Memory B cell (primary cell): ENCODE data around the gene SLC5A2.
"Not testable (repeated sequence)": the region's sequence is repeated elsewhere in the genome, so short reads cannot be mapped to it uniquely, and the experiment has no call there.

ENCODE experiments used
- ATAC-seq: fragments of 150-1000 bp; cut with Tn5 transposase; 2 replicates; pipeline ENCODE4 v1.10.0; 2021; ENCODE audit warnings: low read depth, mild to moderate bottlenecking, moderate library complexity
- DNase-seq, 2 donors: peaks; one replicate each; pipeline ENCODE4 v3.0.0; 2022; ENCODE audit warnings: low spot score in 2 of 2
- H3K27ac Mint-ChIP-seq: one replicate; pipeline ENCODE4 v1.8.0; 2022; ENCODE audit warnings: mild to moderate bottlenecking, moderate library complexity, mixed read lengths
- H3K27me3 Mint-ChIP-seq: one replicate; pipeline ENCODE4 v1.8.0; 2022; ENCODE audit warnings: mixed read lengths
- H3K36me3 Mint-ChIP-seq: one replicate; pipeline ENCODE4 v1.8.0; 2022; ENCODE audit warnings: mild to moderate bottlenecking, mixed read lengths
- H3K4me1 Mint-ChIP-seq: one replicate; pipeline ENCODE4 v1.8.0; 2022; ENCODE audit warnings: mixed read lengths
- H3K4me3 Mint-ChIP-seq: one replicate; pipeline ENCODE4 v1.8.0; 2022; ENCODE audit warnings: mild to moderate bottlenecking, moderate library complexity, mixed read lengths
- H3K9me3 Mint-ChIP-seq: one replicate; pipeline ENCODE4 v1.8.0; 2022; ENCODE audit warnings: mixed read lengths

Gene SLC5A2

GRCh38 chr16:31507929-31508705, 25.2 kb downstream of the SLC5A2 start, which contains the start of gene RUSF1:
Gene RUSF1, minus strand, starts transcription at chr16:31508391. Its CDS starts 18 bp downstream, at chr16:31508373.
- Mint-ChIP-seq H3K27ac (peak within 1 kb of the TSS; percentile 90), H3K9me3 (no peaks in the 10 kb centered on the region), H3K27me3 (no peaks in the 10 kb centered on the region), H3K36me3 (peaks cover 4% of the 10 kb centered on the region), H3K4me3 (peak within 1 kb of the TSS; percentile 91), H3K4me1 (peaks cover 31% of the 10 kb centered on the region)
- peak; percentile 55 to 63 for DNase-seq
- peak; percentile 86 for ATAC-seq

GRCh38 chr16:31508706-31509195, 25.8 kb downstream of the SLC5A2 start:
- ATAC-seq, result no peak

GRCh38 chr16:31513126-31513525, 30.2 kb downstream of the SLC5A2 start:
- peaks cover 2% of the 10 kb centered on the region for H3K9me3 Mint-ChIP-seq
- peaks cover 16% of the 10 kb centered on the region for H3K4me1 Mint-ChIP-seq
- H3K27me3 Mint-ChIP-seq, result peaks cover 3% of the 10 kb centered on the region
- H3K27ac Mint-ChIP-seq, result no peak overlapping the region
- no peak overlapping the region for H3K4me3 Mint-ChIP-seq
- ATAC-seq, result no peak
- DNase-seq, result no peak
- peaks cover 4% of the 10 kb centered on the region for H3K36me3 Mint-ChIP-seq

More at GRCh38 chr16:31508706-31509195, 25.8 kb downstream of the SLC5A2 start:
- H3K4me1 Mint-ChIP-seq, result peaks cover 31% of the 10 kb centered on the region
- H3K27me3 Mint-ChIP-seq, result no peaks in the 10 kb centered on the region
- no peak for DNase-seq
- peak overlapping the region; percentile 90 for H3K27ac Mint-ChIP-seq
- no peaks in the 10 kb centered on the region for H3K9me3 Mint-ChIP-seq
- H3K4me3 Mint-ChIP-seq, result peak overlapping the region; percentile 91
- H3K36me3 Mint-ChIP-seq, result peaks cover 4% of the 10 kb centered on the region

- ATAC-seq (no peak), DNase-seq (no peak)
- H3K9me3 Mint-ChIP-seq, result peaks cover 2% of the 10 kb centered on the region
- H3K4me3 Mint-ChIP-seq, result no peak overlapping the region
- H3K4me1 Mint-ChIP-seq, result peaks cover 14% of the 10 kb centered on the region
- peaks cover 4% of the 10 kb centered on the region for H3K36me3 Mint-ChIP-seq
- no peak overlapping the region for H3K27ac Mint-ChIP-seq
- H3K27me3 Mint-ChIP-seq, result peaks cover 3% of the 10 kb centered on the region
Measured at GRCh38 chr16:31513884-31514283, 31.0 kb downstream of the SLC5A2 start.

- no peak overlapping the region for H3K4me3 Mint-ChIP-seq
- H3K36me3 Mint-ChIP-seq, result peaks cover 4% of the 10 kb centered on the region
- DNase-seq, result no peak
- peaks cover 2% of the 10 kb centered on the region for H3K9me3 Mint-ChIP-seq
- no peaks in the 10 kb centered on the region for H3K4me1 Mint-ChIP-seq
- H3K27me3 Mint-ChIP-seq, result peaks cover 6% of the 10 kb centered on the region
- H3K27ac Mint-ChIP-seq, result no peak overlapping the region
- ATAC-seq, result no peak
Measured at GRCh38 chr16:31517800-31518402, 35.0 kb downstream of the SLC5A2 start.

- Mint-ChIP-seq H3K36me3 (peaks cover 4% of the 10 kb centered on the region), H3K9me3 (peaks cover 2% of the 10 kb centered on the region), H3K4me1 (no peaks in the 10 kb centered on the region), H3K4me3 (no peak overlapping the region), H3K27me3 (peaks cover 6% of the 10 kb centered on the region), H3K27ac (no peak overlapping the region)
- ATAC-seq (no peak), DNase-seq (no peak)
Measured at GRCh38 chr16:31519759-31520431, 37.0 kb downstream of the SLC5A2 start.

GRCh38 chr16:31521368-31521767, 38.4 kb downstream of the SLC5A2 start:
- H3K36me3 Mint-ChIP-seq, result peaks cover 4% of the 10 kb centered on the region
- DNase-seq, result no peak
- ATAC-seq, result no peak
- H3K9me3 Mint-ChIP-seq, result peaks cover 2% of the 10 kb centered on the region
- no peak overlapping the region for H3K4me3 Mint-ChIP-seq
- no peaks in the 10 kb centered on the region for H3K4me1 Mint-ChIP-seq
- peaks cover 6% of the 10 kb centered on the region for H3K27me3 Mint-ChIP-seq
- no peak overlapping the region for H3K27ac Mint-ChIP-seq

- DNase-seq (no peak), ATAC-seq (no peak)
- Mint-ChIP-seq H3K9me3 (no peaks in the 10 kb centered on the region), H3K4me1 (no peaks in the 10 kb centered on the region), H3K27me3 (peaks cover 4% of the 10 kb centered on the region), H3K4me3 (no peak overlapping the region), H3K27ac (no peak overlapping the region), H3K36me3 (peaks cover 2% of the 10 kb centered on the region)
Measured at GRCh38 chr16:31522071-31522470, 39.1 kb downstream of the SLC5A2 start.

GRCh38 chr16:31523768-31524167, 40.8 kb downstream of the SLC5A2 start:
- not testable (repeated sequence) for H3K4me3 Mint-ChIP-seq, H3K36me3 Mint-ChIP-seq, H3K4me1 Mint-ChIP-seq, ATAC-seq, DNase-seq, H3K9me3 Mint-ChIP-seq, H3K27ac Mint-ChIP-seq
- peaks cover 11% of the 10 kb centered on the region for H3K27me3 Mint-ChIP-seq

GRCh38 chr16:31525113-31525512, 42.2 kb downstream of the SLC5A2 start:
- H3K36me3 Mint-ChIP-seq, result no peaks in the 10 kb centered on the region

GRCh38 chr16:31527734-31528274, 44.9 kb downstream of the SLC5A2 start, which contains the start of gene AHSP:
Gene AHSP, plus strand, starts transcription at chr16:31527900. Its CDS starts 240 bp downstream, at chr16:31528140.
- no peaks in the 10 kb centered on the region for H3K9me3 Mint-ChIP-seq
- H3K4me1 Mint-ChIP-seq, result peaks cover 3% of the 10 kb centered on the region
- H3K36me3 Mint-ChIP-seq, result no peaks in the 10 kb centered on the region
- DNase-seq (no peak), ATAC-seq (peak; percentile 45)
- no peak within 1 kb of the TSS for H3K27ac Mint-ChIP-seq
- H3K4me3 Mint-ChIP-seq, result peak within 1 kb of the TSS; percentile 28
- peaks cover 10% of the 10 kb centered on the region for H3K27me3 Mint-ChIP-seq

More at GRCh38 chr16:31525113-31525512, 42.2 kb downstream of the SLC5A2 start:
- Mint-ChIP-seq H3K4me1 (peaks cover 3% of the 10 kb centered on the region), H3K9me3 (no peaks in the 10 kb centered on the region), H3K27ac (no peak overlapping the region), H3K27me3 (peaks cover 12% of the 10 kb centered on the region), H3K4me3 (no peak overlapping the region)
- ATAC-seq, result no peak
- no peak for DNase-seq

- peak overlapping the region; percentile 28 for H3K4me3 Mint-ChIP-seq
- peaks cover 3% of the 10 kb centered on the region for H3K4me1 Mint-ChIP-seq
- ATAC-seq (no peak), DNase-seq (no peak)
- H3K9me3 Mint-ChIP-seq, result no peaks in the 10 kb centered on the region
- no peaks in the 10 kb centered on the region for H3K36me3 Mint-ChIP-seq
- H3K27me3 Mint-ChIP-seq, result peaks cover 10% of the 10 kb centered on the region
- no peak overlapping the region for H3K27ac Mint-ChIP-seq
Measured at GRCh38 chr16:31528523-31529107, 45.7 kb downstream of the SLC5A2 start.

GRCh38 chr16:31529108-31529936, 46.4 kb downstream of the SLC5A2 start:
- Mint-ChIP-seq H3K27ac (no peak overlapping the region), H3K36me3 (no peaks in the 10 kb centered on the region), H3K27me3 (peaks cover 10% of the 10 kb centered on the region), H3K4me3 (peak overlapping the region; percentile 28), H3K4me1 (peaks cover 3% of the 10 kb centered on the region), H3K9me3 (no peaks in the 10 kb centered on the region)
- ATAC-seq (peak; percentile 14), DNase-seq (no peak)
